ENCODE results near the gene TPSAB1. TPM values are rescaled to one million over a fixed set of nuclear protein-coding genes. Genes with fewer than 3 reads are reported as not detected.
"Not testable (repeated sequence)": the region's sequence is repeated elsewhere in the genome, so short reads cannot be mapped to it uniquely, and the experiment has no call there.

The TPSAB1 gene
- total and polyA plus RNA-seq, 2 donors from 2014 or later = 1.6 to 156 TPM

GRCh38 chr16:1237990-1238389 lies 2.5 kb upstream of the TPSAB1 start:
- intact Hi-C loops (cut with DNase I) = no loop called here
- Histone ChIP-seq H3K9ac (ENCODE audit: low read length in 3 of 3) (no peak overlapping the region), H3K9me3 (ENCODE audit: control insufficient read depth in 2 of 3, insufficient read depth in 1 of 3, low read length in 3 of 3) (peaks cover 0 to 2% (median 0%) of the 10 kb centered on the region in 3 donors), H3K27ac (ENCODE audit: low read depth in 2 of 2, low read length in 2 of 2) (no peak overlapping the region), H3K4me3 (ENCODE audit: low read length in 3 of 3) (peak overlapping the region in 1 of 3 donors; percentile 30), H3K4me1 (ENCODE audit: control insufficient read depth in 2 of 3, insufficient read depth in 2 of 3, low read depth in 1 of 3, low read length in 3 of 3) (no peaks in the 10 kb centered on the region), H3K27me3 (ENCODE audit: control insufficient read depth, insufficient read depth, low read length) (no peaks in the 10 kb centered on the region), H3K36me3 (ENCODE audit: control insufficient read depth in 2 of 3, insufficient read depth in 3 of 3, low read length in 3 of 3) (no peaks in the 10 kb centered on the region)
- no peak for FAIRE-seq
- no peak for DNase-seq
- TF ChIP-seq CTCF (IDR thresholded peaks at IDR 0.05; ENCODE audit: borderline replicate concordance, extremely low read depth, insufficient read depth) = no peak

- H3K36me3 ChIP-seq (ENCODE audit: control insufficient read depth in 2 of 3, insufficient read depth in 3 of 3, low read length in 3 of 3); intact Hi-C loops (cut with DNase I); H3K9me3 ChIP-seq (ENCODE audit: control insufficient read depth in 2 of 3, insufficient read depth in 1 of 3, low read length in 3 of 3); H3K4me3 ChIP-seq (ENCODE audit: low read length in 3 of 3); H3K4me1 ChIP-seq (ENCODE audit: control insufficient read depth in 2 of 3, insufficient read depth in 2 of 3, low read depth in 1 of 3, low read length in 3 of 3); H3K27me3 ChIP-seq (ENCODE audit: control insufficient read depth, insufficient read depth, low read length); H3K9ac ChIP-seq (ENCODE audit: low read length in 3 of 3); FAIRE-seq; H3K27ac ChIP-seq (ENCODE audit: low read depth in 2 of 2, low read length in 2 of 2): not testable (repeated sequence)
- peak in 1 of 5 donors; percentile 41 for DNase-seq
Observed at GRCh38 chr16:1238909-1239308, 1.6 kb upstream of the TPSAB1 start.

- H3K9ac ChIP-seq (ENCODE audit: low read length in 3 of 3); FAIRE-seq; H3K4me1 ChIP-seq (ENCODE audit: control insufficient read depth in 2 of 3, insufficient read depth in 2 of 3, low read depth in 1 of 3, low read length in 3 of 3); intact Hi-C loops (cut with DNase I); H3K36me3 ChIP-seq (ENCODE audit: control insufficient read depth in 2 of 3, insufficient read depth in 3 of 3, low read length in 3 of 3); H3K27ac ChIP-seq (ENCODE audit: low read depth in 2 of 2, low read length in 2 of 2); H3K27me3 ChIP-seq (ENCODE audit: control insufficient read depth, insufficient read depth, low read length); H3K4me3 ChIP-seq (ENCODE audit: low read length in 3 of 3); H3K9me3 ChIP-seq (ENCODE audit: control insufficient read depth in 2 of 3, insufficient read depth in 1 of 3, low read length in 3 of 3): not testable (repeated sequence)
- DNase-seq = peak in 1 of 5 donors; percentile 63
Observed at GRCh38 chr16:1239575-1239974, 930 bp upstream of the TPSAB1 start.

GRCh38 chr16:1241081-1241480 lies 576 bp downstream of the TPSAB1 start:
- H3K36me3 ChIP-seq (ENCODE audit: control insufficient read depth in 2 of 3, insufficient read depth in 3 of 3, low read length in 3 of 3); H3K4me1 ChIP-seq (ENCODE audit: control insufficient read depth in 2 of 3, insufficient read depth in 2 of 3, low read depth in 1 of 3, low read length in 3 of 3); H3K4me3 ChIP-seq (ENCODE audit: low read length in 3 of 3); FAIRE-seq; H3K9ac ChIP-seq (ENCODE audit: low read length in 3 of 3); H3K27ac ChIP-seq (ENCODE audit: low read depth in 2 of 2, low read length in 2 of 2); H3K27me3 ChIP-seq (ENCODE audit: control insufficient read depth, insufficient read depth, low read length); H3K9me3 ChIP-seq (ENCODE audit: control insufficient read depth in 2 of 3, insufficient read depth in 1 of 3, low read length in 3 of 3); intact Hi-C loops (cut with DNase I): not testable (repeated sequence)
- peak in 1 of 5 donors; percentile 29 for DNase-seq

GRCh38 chr16:1243363-1243762 lies 2.9 kb downstream of the TPSAB1 start:
- H3K36me3 ChIP-seq (ENCODE audit: control insufficient read depth in 2 of 3, insufficient read depth in 3 of 3, low read length in 3 of 3); H3K4me1 ChIP-seq (ENCODE audit: control insufficient read depth in 2 of 3, insufficient read depth in 2 of 3, low read depth in 1 of 3, low read length in 3 of 3); H3K4me3 ChIP-seq (ENCODE audit: low read length in 3 of 3); H3K27me3 ChIP-seq (ENCODE audit: control insufficient read depth, insufficient read depth, low read length); FAIRE-seq; H3K27ac ChIP-seq (ENCODE audit: low read depth in 2 of 2, low read length in 2 of 2); H3K9ac ChIP-seq (ENCODE audit: low read length in 3 of 3); intact Hi-C loops (cut with DNase I); DNase-seq; H3K9me3 ChIP-seq (ENCODE audit: control insufficient read depth in 2 of 3, insufficient read depth in 1 of 3, low read length in 3 of 3): not testable (repeated sequence)

- H3K9me3 ChIP-seq (ENCODE audit: control insufficient read depth in 2 of 3, insufficient read depth in 1 of 3, low read length in 3 of 3); intact Hi-C loops (cut with DNase I); FAIRE-seq; H3K9ac ChIP-seq (ENCODE audit: low read length in 3 of 3); H3K27me3 ChIP-seq (ENCODE audit: control insufficient read depth, insufficient read depth, low read length); H3K36me3 ChIP-seq (ENCODE audit: control insufficient read depth in 2 of 3, insufficient read depth in 3 of 3, low read length in 3 of 3); H3K4me1 ChIP-seq (ENCODE audit: control insufficient read depth in 2 of 3, insufficient read depth in 2 of 3, low read depth in 1 of 3, low read length in 3 of 3); H3K4me3 ChIP-seq (ENCODE audit: low read length in 3 of 3); H3K27ac ChIP-seq (ENCODE audit: low read depth in 2 of 2, low read length in 2 of 2): not testable (repeated sequence)
- peak in 1 of 5 donors; percentile 56 for DNase-seq
Observed at GRCh38 chr16:1243907-1244850, 3.7 kb downstream of the TPSAB1 start.

Measured in kidney (tissue), 14 donors.